Measurements from ENCODE around the gene LMO7.

DNA sequence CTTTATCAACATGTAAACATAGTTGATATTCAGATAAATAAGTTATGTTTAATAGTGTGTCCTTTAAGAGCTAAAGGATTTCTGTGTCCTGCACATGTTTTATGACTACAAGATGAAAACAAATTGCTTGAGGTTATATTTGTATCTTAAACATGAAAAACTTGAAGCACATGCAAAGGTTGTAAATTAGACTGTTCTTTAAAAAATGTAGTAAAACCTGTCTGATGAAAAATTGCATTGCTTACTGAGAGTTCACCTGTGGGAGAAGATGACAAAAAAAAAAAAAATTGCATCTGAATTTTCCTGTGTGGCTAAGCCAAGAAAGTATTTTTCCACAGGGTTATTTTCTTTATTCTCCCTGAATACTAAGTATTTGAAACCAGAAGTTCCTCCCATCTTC, 25.7 kb upstream of the LMO7 start:
- TF ChIP-seq POLR2A (IDR thresholded peaks at IDR 0.05; ENCODE audit: low read length): no peak
- TF ChIP-seq GATA1 (IDR thresholded peaks at IDR 0.05; ENCODE audit: low read depth, low read length): no peak

All from erythroblast (primary cell).